Motor neuron (in vitro differentiated cells): ENCODE measurements around the gene PCAT6. TPM values are rescaled to one million over a fixed set of nuclear protein-coding genes. Genes with fewer than 3 reads are reported as not detected.
"Not testable (repeated sequence)": the region's sequence is repeated elsewhere in the genome, so short reads cannot be mapped to it uniquely, and the experiment has no call there.

ENCODE experiments used
- ATAC-seq, 8 experiments: fragments of 200-7000 bp; cut with Tn5 transposase; replicated peaks in 6 of 8; 2 replicates each; pipeline ENCODE4 v1.8.0; 2021; ENCODE audit warnings: mild to moderate bottlenecking in 8 of 8, moderate library complexity in 8 of 8
- H3K27ac ChIP-seq, 2 donors: fragments of 250-450 bp; sonication (Bioruptor Pico); 2 replicates each; pipeline ENCODE4 v1.9.0; 2021; ENCODE audit warnings: antibody characterized with exemption in 2 of 2, mild to moderate bottlenecking in 2 of 2, moderate library complexity in 1 of 2
- H3K4me1 ChIP-seq, 2 donors: fragments of 250-450 bp; sonication (Bioruptor Pico); replicated peaks in 1 of 2; 2 replicates each; pipeline ENCODE4 v1.6.1; 2021; ENCODE audit warnings: antibody characterized with exemption in 2 of 2, mild to moderate bottlenecking in 2 of 2, moderate library complexity in 1 of 2
- H3K4me3 ChIP-seq, 5 donors: fragments of 250-450 bp; sonication (Bioruptor Pico); 2 replicates each; pipeline ENCODE4 v1.9.0; 2021; ENCODE audit warnings: antibody characterized with exemption in 5 of 5, mild to moderate bottlenecking in 5 of 5, moderate library complexity in 4 of 5
- WGBS, 10 experiments: fragments of 450-650 bp; shearing (Covaris generic); methylation state at CpG; one replicate each; pipeline ENCODE4 v1.0.0; 2022; 5-methylcytosine and 5-hydroxymethylcytosine counted together
- in situ Hi-C, 9 experiments: fragments of 400-800 bp; cut with MboI; loops; one replicate each; pipeline ENCODE4 v1.15.0; 2021; ENCODE audit warnings: low sequenced_read_pairs in 9 of 9, low pct_unique_long_range_greater_than_20kb in 2 of 9; ENCODE audit not compliant: unreplicated experiment in 9 of 9
- total RNA-seq, 8 experiments: library from RNA; unstranded; fragments of 300-600 nt; gene quantifications; 2 replicates each; pipeline versions ENCODE4 v1.2.3 to v1.2.4, GENCODE V29; 2022

PCAT6 gene
- 10 to 100 TPM in 1 of 8 experiments, 1 to 10 TPM in 7; 1.1 to 15.1 (median 4.4) TPM for total RNA-seq

- ATAC-seq: peak; percentile 74 to 88 (median 86)
- Histone ChIP-seq H3K27ac (peak within 1 kb of the TSS; percentile 75 to 79), H3K4me1 (peaks cover 3 to 8% of the 10 kb centered on the region in 2 donors), H3K4me3 (peak within 1 kb of the TSS; percentile 66 to 87 (median 71))
- 0 to 10% (median 0%) methylated on average over 2 to 21 of the region's 53 CpGs; no CpG with 5 or more reads in 3 of the 10 experiments for WGBS, 10 experiments
- in situ Hi-C loops: no loop called here
These were observed at the start of gene PCAT6 for GRCh38 chr1:202810615-202811295. PCAT6 (plus strand) TSS chr1:202810954.

- 29 to 88% (median 82%) methylated on average over 2 of the region's 2 CpGs; no CpG with 5 or more reads in 1 of the 10 experiments for WGBS, 10 experiments
- Histone ChIP-seq H3K4me1 (no peaks in the 10 kb centered on the region), H3K27ac (no peak overlapping the region), H3K4me3 (no peak overlapping the region)
- in situ Hi-C loops: loop anchor here in 1 of 9 experiments (25.0 kb wide), 1 partner anchor 225 kb away; no protein-coding TSS in a partner anchor
- no peak for ATAC-seq
These were observed 48.7 kb upstream of the PCAT6 start for GRCh38 chr1:202762019-202762418.

GRCh38 chr1:202765721-202766120 lies 45.0 kb upstream of the PCAT6 start:
- 40 to 100% (median 85%) methylated on average over 1 of the region's 1 CpG; no CpG with 5 or more reads in 4 of the 10 experiments for WGBS, 10 experiments
- ATAC-seq: no peak
- in situ Hi-C loops: loop anchor here in 1 of 9 experiments (25.0 kb wide), 1 partner anchor 222 kb away; no protein-coding TSS in a partner anchor
- H3K4me1 ChIP-seq: no peaks in the 10 kb centered on the region
- no peak overlapping the region for H3K4me3 ChIP-seq
- H3K27ac ChIP-seq: no peak overlapping the region

- in situ Hi-C loops: loop anchor here in 1 of 9 experiments (25.0 kb wide), 1 partner anchor 217 kb away; no protein-coding TSS in a partner anchor
- no peak overlapping the region for H3K4me3 ChIP-seq
- H3K4me1 ChIP-seq: no peaks in the 10 kb centered on the region
- WGBS, 10 experiments: 60 to 100% (median 95%) methylated on average over 1 to 2 of the region's 2 CpGs; no CpG with 5 or more reads in 1 of the 10 experiments
- no peak for ATAC-seq
- H3K27ac ChIP-seq: no peak overlapping the region
These were observed 40.6 kb upstream of the PCAT6 start for GRCh38 chr1:202770135-202770534.

GRCh38 chr1:202781180-202781579 lies 29.6 kb upstream of the PCAT6 start:
- Histone ChIP-seq H3K27ac (no peak overlapping the region), H3K4me3 (no peak overlapping the region), H3K4me1 (peaks cover 0 to 3% of the 10 kb centered on the region in 2 donors)
- in situ Hi-C loops: no loop called here
- 80 to 100% (median 93%) methylated on average over 1 to 4 of the region's 4 CpGs; no CpG with 5 or more reads in 1 of the 10 experiments for WGBS, 10 experiments
- ATAC-seq: no peak

- ATAC-seq: no peak
- no peaks in the 10 kb centered on the region for H3K4me1 ChIP-seq
- no peak overlapping the region for H3K27ac ChIP-seq
- 68 to 100% (median 87%) methylated on average over 1 to 4 of the region's 4 CpGs for WGBS, 10 experiments
- H3K4me3 ChIP-seq: no peak overlapping the region
- in situ Hi-C loops: no loop called here
These were observed 23.9 kb upstream of the PCAT6 start for GRCh38 chr1:202786804-202787203.

GRCh38 chr1:202788800-202789199 lies 22.0 kb upstream of the PCAT6 start:
- in situ Hi-C loops: no loop called here
- WGBS, 10 experiments: 40 to 92% (median 78%) methylated on average over 1 to 3 of the region's 3 CpGs; no CpG with 5 or more reads in 4 of the 10 experiments
- no peak overlapping the region for H3K27ac ChIP-seq
- no peaks in the 10 kb centered on the region for H3K4me1 ChIP-seq
- no peak for ATAC-seq
- no peak overlapping the region for H3K4me3 ChIP-seq

GRCh38 chr1:202791077-202791747 lies 19.5 kb upstream of the PCAT6 start:
- Histone ChIP-seq H3K27ac (no peak overlapping the region), H3K4me1 (no peaks in the 10 kb centered on the region), H3K4me3 (no peak overlapping the region)
- in situ Hi-C loops: no loop called here
- WGBS, 10 experiments: 73 to 100% (median 95%) methylated on average over 1 to 4 of the region's 4 CpGs
- no peak for ATAC-seq

- in situ Hi-C loops: no loop called here
- peak in 1 of 8 experiments; percentile 18 for ATAC-seq
- peaks cover 0 to 5% of the 10 kb centered on the region in 2 donors for H3K4me1 ChIP-seq
- H3K4me3 ChIP-seq: no peak overlapping the region
- no peak overlapping the region for H3K27ac ChIP-seq
These were observed 16.6 kb upstream of the PCAT6 start for GRCh38 chr1:202794051-202794740.

GRCh38 chr1:202794931-202795330 lies 15.8 kb upstream of the PCAT6 start:
- H3K4me3 ChIP-seq, H3K27ac ChIP-seq, ATAC-seq, H3K4me1 ChIP-seq, in situ Hi-C loops: not testable (repeated sequence)
- 75 to 100% (median 98%) methylated on average over 1 to 6 of the region's 6 CpGs; no CpG with 5 or more reads in 2 of the 10 experiments for WGBS, 10 experiments

GRCh38 chr1:202796670-202797069 lies 14.1 kb upstream of the PCAT6 start:
- in situ Hi-C loops: no loop called here
- 78 to 100% (median 92%) methylated on average over 1 to 6 of the region's 7 CpGs; no CpG with 5 or more reads in 3 of the 10 experiments for WGBS, 10 experiments
- ATAC-seq: peak in 5 of 8 experiments; percentile 26 to 35 (median 32)
- no peak overlapping the region for H3K4me3 ChIP-seq
- H3K4me1 ChIP-seq: peaks cover 0 to 11% of the 10 kb centered on the region in 2 donors
- H3K27ac ChIP-seq: no peak overlapping the region

GRCh38 chr1:202798260-202798659 lies 12.5 kb upstream of the PCAT6 start:
- ATAC-seq: no peak
- H3K27ac ChIP-seq: no peak overlapping the region
- H3K4me1 ChIP-seq: peaks cover 3 to 11% of the 10 kb centered on the region in 2 donors
- H3K4me3 ChIP-seq: no peak overlapping the region
- in situ Hi-C loops: no loop called here
- WGBS, 10 experiments: 80 to 100% (median 93%) methylated on average over 1 to 4 of the region's 4 CpGs
